C4-2B (cell line): ENCODE measurements around the gene MAP3K6.

Experiments
- CTCF ChIP-seq: fragments of 450-650 bp; conservative IDR thresholded peaks from 2 replicates; pipeline ENCODE4 v1.5.1; 2017; ENCODE audit warnings: mild to moderate bottlenecking
- ZFX ChIP-seq: fragments of 450-650 bp; IDR thresholded peaks from 2 replicates; pipeline ENCODE4 v1.6.1; 2017

GRCh38 chr1:27395441-27396195 lies 28.9 kb upstream of the MAP3K6 start:
- peak; percentile 99 for TF ChIP-seq CTCF
- no peak for TF ChIP-seq ZFX
